T-helper 22 cell (primary cell): Measurements from ENCODE around the gene PHF21B.

Experiments used
- DNase-seq: peaks from one replicate; pipeline ENCODE4 v3.0.0-alpha.2; 2020; ENCODE audit warnings: low read depth

The PHF21B gene

DNA sequence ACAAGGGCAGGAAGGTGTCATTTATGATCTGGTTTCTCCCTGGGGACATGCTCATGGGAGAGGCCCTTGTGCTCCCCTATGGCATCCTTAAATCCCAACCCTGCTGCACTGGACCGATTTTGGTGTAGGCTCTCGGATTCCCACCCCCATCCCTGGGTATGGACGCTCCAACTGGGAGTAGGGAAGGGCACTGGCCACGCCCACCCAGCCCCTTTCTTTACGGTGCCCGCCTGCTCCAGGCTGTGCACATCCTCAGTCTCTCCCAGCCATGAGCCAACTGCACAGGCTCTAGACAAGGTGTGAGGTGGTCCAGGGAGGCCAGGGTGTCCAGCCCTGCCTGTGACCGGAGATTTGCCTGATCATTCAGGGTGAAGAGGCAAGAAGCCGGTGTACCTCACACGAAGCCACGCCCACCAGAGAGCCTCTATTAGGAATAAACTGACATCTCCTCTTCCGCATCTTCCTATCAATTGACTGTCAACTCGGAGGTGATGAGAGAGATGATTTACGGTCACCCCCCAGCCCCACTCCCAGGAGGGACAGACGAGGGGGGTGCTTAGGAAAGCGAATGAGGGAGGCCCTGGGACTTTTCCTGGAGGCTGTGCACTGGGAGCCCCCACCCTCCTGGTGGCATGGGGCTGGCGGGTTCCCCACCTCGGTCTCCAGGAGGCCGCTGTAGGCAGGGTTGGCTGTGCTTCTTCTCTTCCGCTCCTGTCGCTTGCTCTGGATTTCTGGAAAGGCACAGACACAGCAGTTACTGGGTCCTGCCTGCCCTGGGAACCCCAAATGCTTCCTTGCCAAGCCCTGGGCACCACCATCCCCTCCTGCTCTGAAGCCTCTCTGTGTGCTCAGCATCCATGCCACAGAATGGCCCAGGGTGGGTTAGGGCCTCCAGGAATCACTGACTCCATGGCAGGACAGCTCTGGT lies 116.7 kb downstream of the PHF21B start:
- no peak for DNase-seq

DNA sequence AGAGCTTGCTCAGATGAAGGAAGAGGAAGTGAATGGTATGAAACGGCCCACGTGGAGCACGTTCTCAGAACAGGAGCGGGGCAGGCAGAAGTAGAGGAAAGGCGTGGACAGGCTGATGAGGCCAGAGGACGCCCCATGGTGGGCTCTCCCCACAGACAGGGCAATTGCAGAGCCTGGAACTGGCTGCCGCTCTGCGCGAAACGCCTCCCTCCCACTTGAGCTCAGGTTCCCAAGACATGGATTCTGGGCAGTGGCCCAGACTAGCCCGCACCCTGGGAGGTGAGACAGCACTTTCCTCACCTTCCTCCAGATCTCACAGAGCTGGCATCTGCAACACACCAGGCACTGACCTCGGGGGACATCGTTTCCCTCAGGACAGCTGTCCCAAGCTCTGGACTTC lies 117.6 kb downstream of the PHF21B start:
- DNase-seq = no peak

GRCh38 chr22:44891791-44892190 lies 118.0 kb downstream of the PHF21B start:
- DNase-seq = no peak

GRCh38 chr22:44891293-44891747 lies 118.5 kb downstream of the PHF21B start:
- no peak for DNase-seq

DNA sequence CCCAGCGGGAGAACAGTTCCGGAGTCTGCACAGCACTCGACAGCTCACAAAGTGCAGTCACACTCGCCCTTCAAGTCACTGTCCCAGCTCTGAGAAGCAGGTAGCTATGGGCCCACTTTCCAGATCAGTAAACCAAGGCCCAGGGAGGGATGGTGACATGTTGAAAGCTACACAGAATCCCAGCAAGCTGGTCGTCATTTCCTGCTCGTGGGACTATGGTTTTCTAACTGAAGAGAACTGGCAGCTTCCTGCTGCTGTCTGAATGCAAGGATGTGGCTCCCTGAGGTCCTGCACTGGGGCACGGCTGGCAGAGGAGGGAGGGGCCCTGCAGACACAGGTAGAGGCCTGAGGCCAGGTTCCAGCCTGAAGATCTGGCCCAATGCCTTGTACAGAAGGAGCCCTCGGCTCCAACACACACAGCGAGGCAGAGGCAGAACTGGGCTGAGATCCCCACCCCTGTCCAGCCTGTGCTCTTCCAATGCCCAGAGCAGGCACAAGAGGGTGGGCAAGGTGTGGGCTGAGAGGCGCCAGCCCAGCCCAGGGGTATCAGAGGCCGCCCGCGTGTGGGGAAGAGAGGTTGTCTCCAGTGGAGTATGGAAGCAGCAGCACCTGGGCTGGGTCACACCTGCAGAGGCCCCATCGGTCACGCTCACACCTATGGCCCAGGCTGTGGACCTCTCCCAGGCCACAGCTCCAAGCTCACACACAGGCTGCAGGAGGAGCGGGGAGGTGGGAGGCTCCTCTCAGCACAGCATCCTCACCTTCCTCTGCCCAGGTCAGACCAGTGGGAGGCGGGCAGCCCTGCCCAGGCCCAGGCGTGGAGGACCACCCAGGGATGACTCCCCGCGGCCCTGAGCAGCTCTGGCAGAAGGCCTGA lies 119.2 kb downstream of the PHF21B start:
- DNase-seq = no peak

GRCh38 chr22:44889255-44889878 lies 120.4 kb downstream of the PHF21B start:
- no peak for DNase-seq

GRCh38 chr22:44888491-44889254 lies 121.1 kb downstream of the PHF21B start:
- no peak for DNase-seq

DNA sequence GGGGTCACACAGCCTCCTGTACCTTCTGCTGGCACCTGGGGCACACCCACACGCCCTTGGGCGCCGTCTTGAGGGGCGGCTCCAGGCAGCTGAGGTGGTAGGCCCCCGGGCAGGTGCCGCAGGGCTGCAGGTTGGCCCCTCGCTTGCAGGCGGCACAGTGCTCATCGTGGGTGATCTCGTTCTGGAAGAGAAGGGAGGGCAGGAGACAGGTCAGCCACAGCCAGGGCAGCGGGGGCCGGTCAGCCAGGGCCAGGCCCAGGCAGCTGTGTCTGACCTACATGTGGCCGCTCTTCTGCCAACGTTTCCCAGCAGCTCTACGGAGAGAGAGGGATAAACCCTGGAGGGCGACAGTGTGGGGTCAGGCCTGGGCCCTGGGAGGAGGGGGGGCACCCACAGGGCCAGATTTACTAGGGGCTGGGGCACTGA lies 121.9 kb downstream of the PHF21B start:
- DNase-seq = no peak

DNA sequence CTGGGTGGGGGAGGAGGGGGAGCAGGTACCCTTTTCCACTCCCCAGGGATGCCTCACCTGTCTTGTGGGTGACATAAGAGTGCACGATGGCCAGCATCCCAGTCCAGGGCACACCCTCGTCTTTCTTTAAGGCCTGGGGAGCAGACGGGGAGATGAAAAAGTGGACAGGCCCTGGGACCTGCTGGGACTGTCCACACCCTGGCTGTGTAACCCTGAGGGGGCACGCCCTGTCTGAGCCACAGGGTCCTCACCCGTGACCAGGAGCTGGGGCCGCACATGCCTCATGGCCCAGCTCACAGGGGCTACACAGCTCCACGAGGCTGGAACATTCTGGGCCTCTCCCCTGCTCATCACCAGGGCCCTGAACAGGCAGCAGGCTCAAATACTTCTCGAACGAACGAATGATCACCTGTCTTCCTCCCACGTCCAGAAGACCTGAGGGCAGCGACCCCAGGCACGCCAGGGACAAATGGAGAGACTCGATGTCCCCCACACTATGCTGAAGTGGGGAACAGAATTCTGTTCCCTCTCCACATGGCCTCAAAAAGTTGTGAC lies 123.9 kb downstream of the PHF21B start:
- no peak for DNase-seq

DNA sequence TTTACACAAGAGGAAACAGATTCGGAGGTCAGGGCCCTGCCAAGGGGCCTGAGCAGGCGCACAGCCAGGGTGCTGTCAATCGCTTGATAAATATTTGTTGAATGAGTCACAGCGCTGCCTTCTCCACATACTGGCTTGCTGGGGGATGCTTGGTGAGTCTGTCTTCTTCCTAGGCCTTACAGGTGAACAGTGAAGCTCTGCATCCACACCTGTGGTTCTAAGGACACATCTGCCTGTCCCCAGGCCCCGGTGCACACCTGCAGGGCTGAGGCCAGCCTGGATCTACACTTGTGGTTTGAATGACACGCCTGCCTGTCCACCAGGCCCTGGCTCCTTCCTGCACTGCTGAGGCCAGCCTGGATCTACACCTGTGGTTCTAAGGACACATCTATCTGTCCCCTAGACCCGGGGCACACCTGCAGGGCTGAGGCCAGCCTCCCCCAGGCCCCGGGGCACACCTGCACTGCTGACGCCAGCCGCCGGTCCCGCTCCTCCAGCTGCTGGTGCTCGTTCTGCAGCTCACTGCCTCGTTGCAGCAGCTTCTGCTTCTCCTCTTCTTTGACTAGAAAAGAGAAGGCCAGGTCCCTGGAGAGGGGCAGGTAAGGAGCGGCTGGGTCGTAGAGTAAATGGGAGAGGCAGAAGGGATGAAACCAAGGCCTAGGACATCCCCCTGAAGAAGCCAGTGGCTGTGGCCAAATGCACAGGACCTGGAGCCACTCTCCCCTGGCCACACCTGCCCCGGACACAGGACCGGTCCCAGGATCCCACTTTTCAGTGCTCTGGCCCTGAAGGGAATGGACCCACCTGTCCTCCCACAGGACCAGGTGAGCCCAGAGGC lies 124.6 kb downstream of the PHF21B start:
- no peak for DNase-seq

DNA sequence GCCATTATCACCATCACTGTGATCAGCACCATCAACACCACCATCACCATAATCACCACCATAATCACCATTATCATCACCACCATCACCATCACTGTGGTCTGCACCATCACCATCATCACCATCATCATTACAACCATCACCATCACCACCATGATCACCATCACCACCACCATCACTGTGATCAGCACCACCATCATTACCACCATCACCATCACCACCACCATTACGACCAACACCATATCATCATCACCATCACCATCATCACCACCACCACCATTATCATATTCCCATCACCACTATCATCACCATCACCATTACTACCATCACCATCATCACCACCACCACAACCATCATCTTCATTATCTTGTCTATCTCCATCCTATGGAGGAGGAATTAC lies 125.2 kb downstream of the PHF21B start:
- DNase-seq = no peak

DNA sequence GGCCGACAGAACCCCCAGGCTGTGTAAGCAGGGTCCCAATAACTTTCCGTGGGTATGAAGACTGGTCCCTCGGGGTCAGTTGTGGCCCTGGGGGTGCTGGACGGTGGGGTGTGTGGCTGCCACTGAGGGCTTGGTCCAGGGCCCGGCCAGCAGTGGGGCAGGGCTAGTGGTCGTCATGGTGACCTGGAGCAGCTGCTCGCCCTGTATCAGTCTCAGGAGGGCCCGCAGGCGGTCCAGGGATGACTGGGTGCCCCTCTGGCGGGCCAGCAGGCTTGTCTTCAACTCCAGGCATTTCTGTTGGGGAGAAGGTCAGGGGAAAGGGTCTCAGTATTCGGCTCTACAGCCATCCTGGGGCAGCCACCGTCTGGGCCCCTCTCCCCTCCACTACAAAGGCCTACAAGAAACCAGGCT lies 126.8 kb downstream of the PHF21B start:
- DNase-seq = no peak

DNA sequence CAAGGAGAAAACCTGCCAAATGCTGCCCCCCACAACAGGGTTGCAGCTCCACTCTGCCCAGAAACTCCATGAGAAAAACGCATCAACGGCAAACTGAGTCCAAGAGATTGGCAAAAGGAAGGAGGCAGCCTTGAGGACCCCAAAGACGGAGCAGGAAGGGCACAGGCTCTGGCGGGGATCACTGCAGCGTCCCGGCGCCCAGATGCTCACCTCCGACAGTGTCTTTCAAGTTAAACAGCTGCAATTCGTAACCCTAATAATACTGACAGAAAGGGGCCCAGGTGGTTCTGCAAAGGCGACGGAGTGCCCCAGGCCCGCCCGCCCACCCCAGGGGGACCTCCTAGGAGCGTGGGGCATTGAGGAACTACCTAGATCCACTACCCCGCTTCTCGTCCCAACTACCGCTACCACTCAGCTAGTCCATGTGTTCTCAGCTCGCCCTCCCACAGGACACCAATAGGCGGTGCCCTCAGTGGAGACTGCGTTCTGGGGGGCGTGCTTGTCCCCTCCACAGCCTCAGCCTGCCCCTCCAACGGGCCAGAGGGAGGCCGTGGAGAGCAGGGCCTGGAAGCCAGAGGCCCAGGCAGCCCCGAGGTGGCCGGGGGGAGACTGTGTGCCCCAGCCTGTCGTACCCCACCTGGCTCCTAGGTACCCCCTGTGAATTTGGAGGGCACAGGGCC lies 127.4 kb downstream of the PHF21B start:
- DNase-seq = no peak

- DNase-seq = no peak
Observed at GRCh38 chr22:44881624-44882023, 128.2 kb downstream of the PHF21B start.

DNA sequence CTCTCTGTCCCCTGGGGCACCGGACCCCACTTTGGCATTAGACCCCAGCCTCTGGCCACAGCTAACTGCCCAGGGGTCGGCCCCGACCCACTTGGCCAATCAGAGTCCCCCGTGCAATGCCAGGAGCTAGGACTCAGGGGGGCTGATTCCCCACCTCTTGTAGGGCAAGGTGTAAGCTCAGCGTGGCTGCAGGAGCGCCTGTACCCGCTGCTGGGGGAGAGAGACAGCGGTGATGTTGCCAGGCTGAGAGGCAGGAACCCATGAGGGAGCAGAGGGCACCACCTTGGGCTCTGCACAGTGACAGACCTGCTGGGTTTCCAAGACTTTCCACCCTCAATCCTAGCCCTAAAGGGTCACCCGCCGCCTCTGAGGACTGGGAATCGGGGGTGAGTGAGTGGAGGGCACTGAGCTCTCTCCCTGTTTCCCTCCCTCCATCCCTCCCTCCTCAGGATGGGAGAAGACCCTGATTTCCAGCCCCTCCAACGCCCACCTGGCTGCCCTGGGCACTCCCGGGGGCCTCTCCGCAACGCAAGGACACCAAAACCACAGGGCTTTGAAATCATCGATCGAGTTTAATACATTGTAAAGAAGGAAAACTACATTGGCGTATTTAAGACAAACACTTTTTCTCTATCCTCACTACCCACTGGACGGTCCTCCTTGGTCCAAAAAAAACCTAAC lies 129.1 kb downstream of the PHF21B start:
- DNase-seq = no peak

DNA sequence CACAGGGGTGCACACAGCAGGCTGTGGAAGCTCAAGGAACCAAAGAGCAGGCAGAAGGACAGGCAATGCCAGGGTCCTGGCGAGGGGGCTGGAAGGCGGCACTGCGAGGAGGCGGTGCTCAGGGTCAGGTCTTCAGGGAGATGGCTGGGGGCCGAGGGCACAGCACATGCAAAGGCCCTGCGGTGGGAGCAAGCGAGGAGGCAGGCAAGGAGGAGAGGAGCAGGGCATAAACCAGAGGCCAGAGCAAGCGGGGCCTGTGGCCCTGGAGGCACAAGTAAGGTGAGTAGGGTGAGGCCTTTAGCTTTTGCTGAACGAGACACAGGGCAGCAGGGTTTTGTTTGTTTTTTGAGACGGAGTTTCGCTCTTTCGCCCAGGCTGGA lies 130.5 kb downstream of the PHF21B start:
- DNase-seq = no peak

DNA sequence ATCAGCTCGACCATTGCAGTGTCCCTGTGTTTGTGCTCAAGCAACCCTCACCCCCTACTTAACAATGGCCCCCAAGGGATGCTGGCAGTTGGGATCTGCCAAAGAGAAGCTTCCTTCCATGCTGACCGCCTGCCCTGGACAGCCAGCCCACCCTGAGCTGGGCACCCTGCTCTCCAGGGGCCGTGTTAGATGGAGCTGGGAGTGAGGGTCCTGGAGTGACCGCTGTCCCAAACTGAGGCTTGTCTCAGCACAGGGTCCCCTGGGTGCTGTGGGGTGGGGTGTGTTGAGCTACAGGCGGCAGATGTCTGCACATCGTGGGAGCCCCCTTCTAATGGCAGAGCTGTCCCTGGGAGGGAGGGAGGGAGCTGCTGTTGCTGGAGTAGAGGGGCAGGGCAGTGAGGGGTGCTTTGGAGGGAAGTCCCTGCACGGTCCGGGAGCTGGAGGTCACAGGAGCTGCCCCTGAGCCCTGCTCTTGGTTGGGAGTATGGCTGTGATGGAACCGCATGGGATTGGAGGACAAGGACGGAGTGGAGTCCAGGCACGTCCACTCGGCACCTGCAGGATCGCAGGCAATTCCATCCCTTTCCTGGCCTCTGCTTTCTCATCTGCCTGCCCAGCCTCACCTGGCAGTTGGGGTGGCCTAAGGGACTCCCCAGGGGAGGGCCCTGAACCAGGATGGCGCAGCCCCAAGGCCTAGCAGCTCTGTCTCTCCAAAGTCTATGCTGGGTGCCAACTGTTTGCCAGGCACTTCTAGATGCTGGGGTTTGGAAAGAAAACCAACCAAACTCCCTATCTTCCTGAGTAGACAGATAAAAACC lies 131.1 kb downstream of the PHF21B start:
- no peak for DNase-seq

- DNase-seq = no peak
Observed at GRCh38 chr22:44876921-44877320, 132.9 kb downstream of the PHF21B start.
